Sciatic nerve (tissue), 2 donors: ENCODE results near the gene KMT2B. TPM values are rescaled to one million over a fixed set of nuclear protein-coding genes. Genes with fewer than 3 reads are reported as not detected.
A peak's percentile ranks its signal among the peaks of the same experiment; 100 is the strongest.
"Not testable (repeated sequence)": the region's sequence is repeated elsewhere in the genome, so short reads cannot be mapped to it uniquely, and the experiment has no call there.

ENCODE experiments used
- ATAC-seq: fragments of 200-7000 bp; cut with Tn5 transposase; one replicate; pipeline ENCODE4 v1.9.1; 2020; ENCODE audit warnings: mild to moderate bottlenecking, moderate library complexity
- DNase-seq: peaks from one replicate; pipeline ENCODE4 v3.0.0-alpha.2; 2020; ENCODE audit warnings: low spot score
- intact Hi-C: fragments of 100-400 bp; cut with DNase I; formaldehyde crosslinking; loops from one replicate; pipeline ENCODE4 v1.14.2; 2022
- total RNA-seq: library from RNA; stranded (reverse); fragmentation: NEBNext Ultra II Directional; extraction: Animal tissue kit (Norgen Biotek cat#: 25700); gene quantifications from one replicate; pipeline ENCODE4 v1.2.1, GENCODE V29; 2021
- donor health status: DM: no; HTN: no; CAD: no.
- donor health status: DM: no; HTN: no; CAD: no.

KMT2B gene, protein sequence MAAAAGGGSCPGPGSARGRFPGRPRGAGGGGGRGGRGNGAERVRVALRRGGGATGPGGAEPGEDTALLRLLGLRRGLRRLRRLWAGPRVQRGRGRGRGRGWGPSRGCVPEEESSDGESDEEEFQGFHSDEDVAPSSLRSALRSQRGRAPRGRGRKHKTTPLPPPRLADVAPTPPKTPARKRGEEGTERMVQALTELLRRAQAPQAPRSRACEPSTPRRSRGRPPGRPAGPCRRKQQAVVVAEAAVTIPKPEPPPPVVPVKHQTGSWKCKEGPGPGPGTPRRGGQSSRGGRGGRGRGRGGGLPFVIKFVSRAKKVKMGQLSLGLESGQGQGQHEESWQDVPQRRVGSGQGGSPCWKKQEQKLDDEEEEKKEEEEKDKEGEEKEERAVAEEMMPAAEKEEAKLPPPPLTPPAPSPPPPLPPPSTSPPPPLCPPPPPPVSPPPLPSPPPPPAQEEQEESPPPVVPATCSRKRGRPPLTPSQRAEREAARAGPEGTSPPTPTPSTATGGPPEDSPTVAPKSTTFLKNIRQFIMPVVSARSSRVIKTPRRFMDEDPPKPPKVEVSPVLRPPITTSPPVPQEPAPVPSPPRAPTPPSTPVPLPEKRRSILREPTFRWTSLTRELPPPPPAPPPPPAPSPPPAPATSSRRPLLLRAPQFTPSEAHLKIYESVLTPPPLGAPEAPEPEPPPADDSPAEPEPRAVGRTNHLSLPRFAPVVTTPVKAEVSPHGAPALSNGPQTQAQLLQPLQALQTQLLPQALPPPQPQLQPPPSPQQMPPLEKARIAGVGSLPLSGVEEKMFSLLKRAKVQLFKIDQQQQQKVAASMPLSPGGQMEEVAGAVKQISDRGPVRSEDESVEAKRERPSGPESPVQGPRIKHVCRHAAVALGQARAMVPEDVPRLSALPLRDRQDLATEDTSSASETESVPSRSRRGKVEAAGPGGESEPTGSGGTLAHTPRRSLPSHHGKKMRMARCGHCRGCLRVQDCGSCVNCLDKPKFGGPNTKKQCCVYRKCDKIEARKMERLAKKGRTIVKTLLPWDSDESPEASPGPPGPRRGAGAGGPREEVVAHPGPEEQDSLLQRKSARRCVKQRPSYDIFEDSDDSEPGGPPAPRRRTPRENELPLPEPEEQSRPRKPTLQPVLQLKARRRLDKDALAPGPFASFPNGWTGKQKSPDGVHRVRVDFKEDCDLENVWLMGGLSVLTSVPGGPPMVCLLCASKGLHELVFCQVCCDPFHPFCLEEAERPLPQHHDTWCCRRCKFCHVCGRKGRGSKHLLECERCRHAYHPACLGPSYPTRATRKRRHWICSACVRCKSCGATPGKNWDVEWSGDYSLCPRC (N-terminal part only)
- 41.1 TPM for total RNA-seq

GRCh38 chr19:35717665-35718344, at the start of gene KMT2B:
Gene KMT2B (plus strand): TSS chr19:35718003. CDS start chr19:35718019, 16 bp downstream.
- ATAC-seq (peak; percentile 70), DNase-seq (no peak)
- intact Hi-C loops, result loop anchor here (5.0 to 10.0 kb wide), 2 partner anchors 171 to 573 kb away; partner anchors contain the start of genes FXYD7 and TMEM147

DNA sequence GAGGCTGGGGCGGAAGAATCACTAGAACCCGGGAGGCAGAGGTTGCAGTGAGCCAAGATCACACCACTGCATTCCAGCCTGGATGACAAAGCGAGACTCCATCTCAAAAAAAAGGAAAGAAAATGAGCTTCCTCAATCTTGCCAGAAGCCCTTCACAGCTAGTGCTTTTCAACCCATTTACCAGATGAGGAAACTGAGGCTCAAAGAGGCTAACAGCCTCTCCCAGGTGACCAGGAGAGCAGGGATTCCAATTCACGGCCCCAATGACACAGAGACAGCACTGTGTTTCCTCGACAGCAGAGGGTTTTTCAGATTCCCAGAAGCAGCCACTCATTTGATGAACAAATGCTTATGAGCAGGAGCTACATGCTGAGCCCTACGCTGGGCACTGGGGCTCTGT, 48.2 kb upstream of the KMT2B start:
- DNase-seq (no peak), ATAC-seq (no peak)
- intact Hi-C loops, result no loop called here

DNA sequence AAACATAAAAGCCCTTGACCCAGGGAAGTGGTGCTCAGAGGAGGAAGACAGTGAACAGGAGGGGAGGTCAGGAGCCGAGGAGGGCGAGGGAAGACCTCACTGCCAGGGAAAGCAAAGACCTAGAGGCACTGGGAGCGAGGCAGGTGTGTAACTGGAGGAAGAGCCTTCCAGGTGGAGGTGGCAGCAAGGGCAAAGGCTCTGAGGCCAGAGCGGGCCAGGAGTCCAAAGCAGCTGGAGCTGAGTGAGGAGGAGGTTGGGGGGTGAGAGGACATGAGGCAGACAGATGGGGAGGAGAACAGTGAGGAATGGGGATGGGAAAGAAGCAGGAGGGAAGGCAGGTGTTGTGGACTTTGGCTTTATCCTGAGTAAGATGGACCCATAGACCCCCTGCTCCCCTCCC, 47.8 kb upstream of the KMT2B start:
- DNase-seq (no peak), ATAC-seq (no peak)
- intact Hi-C loops, result no loop called here

DNA sequence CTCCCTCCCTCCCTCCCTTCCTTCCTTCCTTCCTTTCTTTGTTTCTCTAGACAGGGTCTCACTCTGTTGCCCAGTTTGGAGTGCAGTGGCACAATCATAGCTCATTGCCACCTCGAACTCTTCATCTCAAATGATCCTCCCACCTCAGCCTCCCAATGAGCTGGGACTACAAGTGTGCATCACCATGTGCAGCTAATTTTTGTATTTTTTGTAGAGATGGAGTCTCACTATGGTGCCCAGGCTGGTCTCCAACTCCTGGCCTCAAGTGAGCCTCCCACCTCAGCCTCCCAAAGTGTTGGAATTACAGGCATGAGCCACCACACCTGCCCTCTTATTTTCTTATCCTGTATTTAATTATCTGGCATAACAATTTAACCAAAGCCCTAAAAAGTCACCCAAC, 47.1 kb upstream of the KMT2B start:
- intact Hi-C loops, result no loop called here
- ATAC-seq (no peak), DNase-seq (no peak)

- intact Hi-C loops, result no loop called here
- no peak for ATAC-seq
Measured at GRCh38 chr19:35671818-35672217, 46.0 kb upstream of the KMT2B start.

DNA sequence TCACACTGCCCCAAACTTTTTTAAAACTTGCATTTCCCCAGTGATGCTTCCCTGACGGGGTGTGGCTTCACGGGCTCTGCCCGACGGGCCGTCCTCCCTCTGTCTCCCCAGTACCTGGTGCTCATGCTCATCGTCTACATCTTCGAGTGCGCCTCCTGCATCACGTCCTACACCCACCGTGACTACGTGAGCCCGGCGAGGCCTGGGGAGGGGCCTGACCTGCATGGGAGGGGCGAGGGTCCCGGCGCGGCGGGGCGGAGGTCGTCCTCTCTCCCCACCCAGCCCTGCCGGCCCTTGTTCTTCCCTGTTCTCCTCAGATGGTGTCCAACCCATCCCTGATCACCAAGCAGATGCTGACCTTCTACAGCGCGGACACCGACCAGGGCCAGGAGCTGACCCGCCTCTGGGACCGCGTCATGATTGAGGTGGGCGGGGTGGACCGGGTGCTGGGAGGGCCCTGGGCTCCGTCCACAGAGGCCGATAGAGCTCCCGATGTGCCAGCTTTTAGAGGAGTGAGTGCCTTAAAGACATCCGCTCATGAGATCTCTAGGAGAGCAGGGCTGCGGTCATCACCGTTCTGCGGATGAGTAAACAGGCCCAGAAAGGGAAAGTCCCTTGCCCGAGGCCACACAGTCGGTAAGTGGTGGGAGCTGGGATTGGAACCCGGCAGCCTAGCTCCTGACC, 44.5 kb upstream of the KMT2B start:
- intact Hi-C loops, result no loop called here
- peak; percentile 41 for ATAC-seq
- DNase-seq, result no peak

More at GRCh38 chr19:35671818-35672217, 46.0 kb upstream of the KMT2B start:
- DNase-seq, result no peak

GRCh38 chr19:35675589-35676140, 42.1 kb upstream of the KMT2B start:
- intact Hi-C loops, result no loop called here
- no peak for DNase-seq
- ATAC-seq, result no peak

DNA sequence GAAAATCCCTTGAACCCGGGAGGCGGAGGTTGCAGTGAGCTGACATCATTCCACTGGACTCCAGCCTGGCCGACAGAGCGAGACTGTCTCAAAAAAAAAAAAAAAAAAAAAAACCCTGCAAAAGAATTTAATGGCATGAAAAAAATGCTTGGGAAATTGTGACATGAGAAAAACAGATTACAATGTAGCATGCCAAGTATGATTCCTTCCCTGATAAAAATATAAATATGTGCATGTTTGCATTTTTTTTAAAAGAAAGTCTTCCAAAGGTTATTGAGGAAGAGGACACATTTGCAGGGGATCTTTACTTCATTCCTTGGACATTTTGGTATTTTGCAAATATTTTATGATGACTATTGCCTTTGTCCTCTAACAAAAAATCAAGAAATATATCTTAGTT, 28.0 kb upstream of the KMT2B start:
- no peak for DNase-seq
- intact Hi-C loops, result no loop called here
- ATAC-seq, result no peak

GRCh38 chr19:35691106-35691505, 26.7 kb upstream of the KMT2B start:
- intact Hi-C loops, DNase-seq: not testable (repeated sequence)

DNA sequence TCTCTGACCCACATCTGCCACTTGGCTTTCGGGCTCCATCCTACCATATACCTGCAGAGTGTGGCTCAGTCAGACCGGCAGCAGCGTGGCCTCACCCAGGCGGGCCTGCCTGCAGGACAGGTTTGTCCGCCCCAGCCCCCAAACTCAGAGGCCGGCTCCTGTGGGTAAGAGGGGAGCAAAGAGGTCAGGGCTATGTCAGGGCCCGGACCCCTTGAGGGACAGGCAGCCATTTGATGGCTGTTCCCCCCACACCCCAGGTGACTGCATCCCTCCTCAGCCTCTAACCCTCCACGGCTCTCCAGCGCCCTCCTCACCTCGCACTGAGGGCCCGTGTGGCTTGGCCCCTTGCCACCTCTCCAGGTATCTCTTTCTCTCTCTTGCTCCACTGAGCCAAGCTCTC, 25.8 kb upstream of the KMT2B start:
- no peak for DNase-seq
- ATAC-seq, result no peak
- intact Hi-C loops, result no loop called here

More at GRCh38 chr19:35691106-35691505, 26.7 kb upstream of the KMT2B start:
- ATAC-seq, result not testable (repeated sequence)

GRCh38 chr19:35693422-35693821, 24.4 kb upstream of the KMT2B start:
- no peak for DNase-seq
- ATAC-seq, result peak; percentile 40
- intact Hi-C loops, result no loop called here

DNA sequence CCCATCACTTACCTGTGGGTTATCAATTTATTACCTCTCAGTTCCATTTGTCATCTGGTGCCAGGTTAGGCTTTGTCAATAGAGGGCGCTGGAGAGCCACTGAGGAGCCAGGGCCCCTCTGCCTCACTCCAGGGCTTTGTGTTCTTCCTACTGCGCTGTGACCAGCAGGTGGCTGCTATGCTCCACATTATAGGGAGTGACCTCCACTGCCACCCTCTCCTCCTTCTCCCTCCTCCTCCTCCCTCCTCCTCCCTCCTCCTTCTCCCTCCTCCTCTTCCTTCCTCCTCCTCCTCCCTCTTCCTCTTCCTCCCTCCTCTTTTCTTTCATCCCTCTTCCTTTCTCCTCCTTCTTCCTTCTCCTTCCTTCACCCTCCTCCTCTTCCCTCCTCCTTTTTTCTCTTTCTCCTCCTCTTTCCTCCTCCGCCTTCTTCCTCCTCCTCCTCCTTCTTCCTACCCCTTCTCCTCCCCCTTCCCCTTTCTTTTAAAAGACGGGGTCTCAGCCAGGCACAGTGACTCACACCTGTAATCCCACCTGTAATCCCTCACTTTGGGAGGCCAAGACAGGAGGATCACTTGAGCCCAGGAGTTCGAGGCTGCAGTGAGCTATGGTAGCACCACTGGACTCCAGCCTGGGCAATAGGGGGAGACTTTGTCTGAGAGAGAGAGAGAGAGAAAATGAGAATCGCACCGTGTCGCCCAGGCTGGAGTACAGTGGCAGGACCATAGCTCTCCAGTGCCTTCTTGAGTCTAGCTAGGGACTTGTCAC, 23.8 kb upstream of the KMT2B start:
- ATAC-seq, result peak; percentile 99
- intact Hi-C loops, result no loop called here
- DNase-seq, result peak; percentile 88

GRCh38 chr19:35695895-35696422, 21.8 kb upstream of the KMT2B start:
- intact Hi-C loops, result no loop called here
- ATAC-seq (no peak), DNase-seq (no peak)

GRCh38 chr19:35696835-35697234, 21.0 kb upstream of the KMT2B start:
- intact Hi-C loops, result no loop called here
- DNase-seq (no peak), ATAC-seq (no peak)

DNA sequence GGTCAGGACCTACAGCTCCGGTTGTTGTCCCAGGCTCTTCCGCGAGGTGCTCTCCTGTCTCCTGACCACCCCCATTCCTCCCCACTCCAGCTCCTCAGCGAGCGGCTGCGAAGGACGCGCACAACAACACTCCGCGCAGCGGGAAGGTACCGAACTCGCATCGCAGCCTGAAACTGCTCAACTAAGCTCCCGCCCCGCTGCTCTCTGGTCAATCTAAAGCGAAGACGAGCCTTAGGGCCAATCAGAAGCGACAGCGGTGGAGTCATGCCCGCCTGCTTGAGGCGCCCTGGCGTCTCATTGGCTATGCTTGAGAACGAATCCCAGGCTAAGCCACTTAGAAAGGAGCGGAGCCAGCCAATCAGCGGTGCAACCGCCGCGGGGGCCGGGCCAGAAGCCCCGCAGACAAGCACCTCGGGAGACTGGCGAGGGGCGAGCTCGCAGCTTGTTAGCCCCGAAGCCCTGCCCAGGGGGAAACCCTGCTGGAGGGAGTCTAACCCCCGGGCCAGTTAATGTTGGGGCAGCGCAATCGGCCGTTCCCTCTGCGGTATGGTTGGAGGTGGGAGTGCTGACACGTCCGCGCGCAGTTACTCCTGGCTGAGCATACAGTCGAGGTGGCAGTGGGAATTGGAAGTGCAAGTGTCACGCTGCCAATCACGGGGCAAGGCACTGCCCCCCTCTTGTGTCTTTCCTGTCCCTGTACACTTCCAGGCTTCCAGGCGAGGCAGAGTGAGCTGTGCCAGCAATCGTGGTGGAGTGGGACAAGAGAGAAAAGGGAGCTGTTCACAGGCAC, 15.4 kb upstream of the KMT2B start:
- intact Hi-C loops, result no loop called here
- ATAC-seq (peak; percentile 100), DNase-seq (peak; percentile 95)

DNA sequence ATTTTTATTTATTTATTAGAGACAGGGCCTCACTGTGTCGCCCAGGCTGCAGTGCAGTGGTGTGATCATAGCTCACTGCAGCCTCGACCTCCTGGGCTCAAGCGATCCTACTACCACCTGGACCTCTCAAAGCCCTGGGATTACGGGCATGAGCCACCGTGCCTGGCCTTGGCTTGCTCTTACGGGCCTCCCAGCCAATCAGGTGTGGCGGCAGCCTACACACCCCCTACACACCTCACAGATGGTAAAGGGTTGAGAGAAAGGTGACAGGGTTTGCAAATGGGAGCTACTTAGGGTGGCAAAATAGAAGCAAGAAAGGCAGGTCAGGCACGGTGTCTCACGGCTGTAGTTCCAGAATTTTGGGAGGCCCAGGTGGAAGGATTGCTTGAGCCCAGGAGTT, 14.5 kb upstream of the KMT2B start:
- no peak for ATAC-seq
- intact Hi-C loops, result no loop called here
- no peak for DNase-seq
